Heart right ventricle (tissue), 16 donors: ENCODE results near the gene CRPPA. TPM values are rescaled to one million over a fixed set of nuclear protein-coding genes. Genes with fewer than 3 reads are reported as not detected.
"Not testable (repeated sequence)": the region's sequence is repeated elsewhere in the genome, so short reads cannot be mapped to it uniquely, and the experiment has no call there.

ENCODE experiments used
- ATAC-seq, 8 donors: fragments of 200-7000 bp; cut with Tn5 transposase; one replicate each; pipeline ENCODE4 v1.9.1; 2020; ENCODE audit warnings: mild to moderate bottlenecking in 8 of 8, moderate library complexity in 8 of 8, moderate number of reproducible peaks in 1 of 8
- DNase-seq, 2 donors: peaks; one replicate each; pipeline ENCODE4 v3.0.0-alpha.2; 2020
- H3K27ac ChIP-seq, 10 donors: fragments of 200-600 bp; sonication (generic) in 2 of 10; one replicate each; pipeline versions ENCODE4 v1.5.0 to v1.8.0; 2020 to 2022; ENCODE audit warnings: mild to moderate bottlenecking in 3 of 10
- H3K27me3 ChIP-seq, 7 donors: fragments of 200-600 bp; one replicate each; pipeline ENCODE4 v1.8.0; 2021 to 2022; ENCODE audit warnings: mild to moderate bottlenecking in 2 of 7
- H3K36me3 ChIP-seq, 9 donors: fragments of 200-600 bp; sonication (generic) in 1 of 9; one replicate each; pipeline versions ENCODE4 v1.5.0 to v1.8.0; 2020 to 2022; ENCODE audit warnings: mild to moderate bottlenecking in 2 of 9
- H3K4me1 ChIP-seq, 9 donors: fragments of 200-600 bp; sonication (generic) in 1 of 9; one replicate each; pipeline versions ENCODE4 v1.5.0 to v1.8.0; 2020 to 2022; ENCODE audit warnings: mild to moderate bottlenecking in 4 of 9
- H3K4me3 ChIP-seq, 10 donors: fragments of 200-600 bp; sonication (generic) in 2 of 10; one replicate each; pipeline versions ENCODE4 v1.5.0 to v1.8.0; 2020 to 2022; ENCODE audit warnings: mild to moderate bottlenecking in 7 of 10, moderate library complexity in 2 of 10
- H3K9me3 ChIP-seq, 11 donors: fragments of 200-600 bp in 10 of 11; sonication (generic) in 2 of 11; one replicate each; pipeline versions ENCODE4 v1.5.0 to v1.8.0; 2013 to 2022; ENCODE audit warnings: mild to moderate bottlenecking in 2 of 11, control low read depth in 1 of 11, moderate library complexity in 1 of 11
- WGBS, 2 donors: extraction: QIAGEN DNeasy Blood & Tissue Kit; methylation state at CpG; one replicate each; pipeline ENCODE4 v1.1.7; 2013; ENCODE audit warnings: inconsistent platforms in 1 of 2; 5-methylcytosine and 5-hydroxymethylcytosine counted together
- intact Hi-C, 10 donors: fragments of 100-400 bp; cut with DNase I; formaldehyde crosslinking; loops; one replicate each; pipeline versions ENCODE4 v1.11.1 to v1.14.2; 2022
- polyA plus RNA-seq, 2 donors: library from polyadenylated mRNA; stranded (reverse); fragments of 200-250 nt; gene quantifications; one replicate each; pipeline ENCODE4 v1.2.3, GENCODE V29; 2013
- total RNA-seq, 10 donors: library from RNA; stranded (reverse); fragmentation: NEBNext Ultra II Directional in 3 of 10; extraction: Animal tissue kit (Norgen Biotek cat#: 25700) in 3 of 10; gene quantifications; one replicate each; pipeline versions ENCODE4 v1.2.1 to v1.2.4, GENCODE V29; 2021 to 2023
- TF ChIP-seq, protein P1 (sequence below), 9 donors: fragments of 200-600 bp; sonication (generic) in 2 of 9; IDR thresholded peaks; one replicate each; pipeline versions ENCODE4 v1.5.0 to v1.8.0; 2021 to 2022; ENCODE audit warnings: antibody characterized with exemption in 9 of 9, mild to moderate bottlenecking in 5 of 9, moderate library complexity in 1 of 9
- donor health status: Arrhythmogenic right ventricular cardiomyopathy.
- donor health status: ischemic (EF 13 %, LVEDD 7.1; RV severe dilation, severe dysfunction).
- donor health status: healthy with polysubstance abuse.
- donor health status: DM: no; HTN: yes; CAD: no.
- donor health status: DM: no; HTN: no; CAD: no.
- donor health status: ischemic (EF 25% LVEDD 6.9; RV normal size, moderate dysfunction).
- donor health status: ischemic (EF 25% LVEDD 5.7; RV mildly dilated, moderate dysfunction).
- donor health status: healthy.
- donor health status: DM: yes; HTN: yes; CAD: no.
- donor health status: Ischemic cardiomyopathy.
- donor health status: ischemic (EF 35%, LVEDD 5.7; RV mildly dilated, moderate dysfunction).
- donor health status: nonischemic (EF 11% LVEDD 7.7; RV severe dilation, severe dysfunction).
- donor health status: DM: yes; HTN: yes; CAD: no.
- donor health status: PGD.
- donor health status: ischemic (EF 29% LVEDD 5.4; RV normal size, mild dysfunction).
- donor health status: nonischemic (EF 23%, LVEDD 6.1; RV moderate dilation, normal function).

CRPPA gene
- total and polyA plus RNA-seq, 12 donors: 0.51 to 8.7 (median 6.3) TPM

DNA sequence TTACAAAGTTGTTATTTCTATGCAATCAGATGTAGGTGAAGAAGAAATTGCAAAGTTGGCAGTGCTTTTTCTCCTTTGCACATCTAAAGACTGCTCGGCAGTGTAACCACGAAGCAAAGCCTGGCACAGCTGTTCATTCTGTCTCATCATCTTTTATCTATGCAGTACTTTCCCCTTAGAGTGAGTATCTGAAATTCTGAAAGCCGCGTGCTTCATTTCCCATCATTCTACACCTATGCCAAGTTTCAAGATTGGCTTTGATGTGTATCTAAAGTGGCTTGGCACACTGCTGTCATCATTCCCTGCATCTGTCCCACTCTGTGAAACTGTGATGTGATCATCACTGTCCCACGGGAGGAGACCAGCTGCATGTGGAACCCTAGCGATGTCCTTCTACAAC lies 29.0 kb upstream of the CRPPA start:
- intact Hi-C loops: no loop called here
- H3K27me3 ChIP-seq: no peaks in the 10 kb centered on the region
- ATAC-seq: no peak

DNA sequence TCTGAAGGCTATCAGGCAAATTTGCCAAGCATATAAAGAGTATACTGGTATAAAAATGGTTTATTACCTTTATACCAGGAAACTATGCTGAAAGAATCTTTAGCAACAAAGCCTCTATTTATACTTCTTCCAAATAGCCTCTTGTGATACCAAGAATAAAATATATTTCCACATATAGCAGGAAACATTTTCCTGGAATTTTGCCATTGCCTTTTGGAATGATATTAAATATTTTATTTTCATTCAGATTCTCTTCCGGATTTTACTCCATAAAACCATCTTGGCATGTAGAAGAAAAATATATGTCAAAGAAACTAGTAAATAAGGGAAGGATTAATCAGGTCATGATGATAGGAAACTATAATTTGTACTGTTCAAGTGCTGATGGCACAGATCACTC lies 26.5 kb upstream of the CRPPA start:
- ATAC-seq (no peak), DNase-seq (no peak)
- TF ChIP-seq, protein P1, sequence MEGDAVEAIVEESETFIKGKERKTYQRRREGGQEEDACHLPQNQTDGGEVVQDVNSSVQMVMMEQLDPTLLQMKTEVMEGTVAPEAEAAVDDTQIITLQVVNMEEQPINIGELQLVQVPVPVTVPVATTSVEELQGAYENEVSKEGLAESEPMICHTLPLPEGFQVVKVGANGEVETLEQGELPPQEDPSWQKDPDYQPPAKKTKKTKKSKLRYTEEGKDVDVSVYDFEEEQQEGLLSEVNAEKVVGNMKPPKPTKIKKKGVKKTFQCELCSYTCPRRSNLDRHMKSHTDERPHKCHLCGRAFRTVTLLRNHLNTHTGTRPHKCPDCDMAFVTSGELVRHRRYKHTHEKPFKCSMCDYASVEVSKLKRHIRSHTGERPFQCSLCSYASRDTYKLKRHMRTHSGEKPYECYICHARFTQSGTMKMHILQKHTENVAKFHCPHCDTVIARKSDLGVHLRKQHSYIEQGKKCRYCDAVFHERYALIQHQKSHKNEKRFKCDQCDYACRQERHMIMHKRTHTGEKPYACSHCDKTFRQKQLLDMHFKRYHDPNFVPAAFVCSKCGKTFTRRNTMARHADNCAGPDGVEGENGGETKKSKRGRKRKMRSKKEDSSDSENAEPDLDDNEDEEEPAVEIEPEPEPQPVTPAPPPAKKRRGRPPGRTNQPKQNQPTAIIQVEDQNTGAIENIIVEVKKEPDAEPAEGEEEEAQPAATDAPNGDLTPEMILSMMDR (IDR thresholded peaks at IDR 0.05): no peak
- intact Hi-C loops: no loop called here
- WGBS, 2 donors: 45 to 54% methylated on average over 1 of the region's 1 CpG
- Histone ChIP-seq H3K27me3 (no peaks in the 10 kb centered on the region), H3K4me1 (no peaks in the 10 kb centered on the region), H3K9me3 (no peaks in the 10 kb centered on the region), H3K4me3 (no peak overlapping the region), H3K36me3 (no peaks in the 10 kb centered on the region), H3K27ac (no peak overlapping the region)

More for the DNA sequence above, 29.0 kb upstream of the CRPPA start:
- Histone ChIP-seq H3K9me3 (no peaks in the 10 kb centered on the region), H3K27ac (no peak overlapping the region), H3K36me3 (no peaks in the 10 kb centered on the region), H3K4me3 (no peak overlapping the region), H3K4me1 (no peaks in the 10 kb centered on the region)
- no peak for DNase-seq
- WGBS, 2 donors: 83 to 93% methylated on average over 6 of the region's 6 CpGs
- TF ChIP-seq, protein P1 (IDR thresholded peaks at IDR 0.05): no peak

DNA sequence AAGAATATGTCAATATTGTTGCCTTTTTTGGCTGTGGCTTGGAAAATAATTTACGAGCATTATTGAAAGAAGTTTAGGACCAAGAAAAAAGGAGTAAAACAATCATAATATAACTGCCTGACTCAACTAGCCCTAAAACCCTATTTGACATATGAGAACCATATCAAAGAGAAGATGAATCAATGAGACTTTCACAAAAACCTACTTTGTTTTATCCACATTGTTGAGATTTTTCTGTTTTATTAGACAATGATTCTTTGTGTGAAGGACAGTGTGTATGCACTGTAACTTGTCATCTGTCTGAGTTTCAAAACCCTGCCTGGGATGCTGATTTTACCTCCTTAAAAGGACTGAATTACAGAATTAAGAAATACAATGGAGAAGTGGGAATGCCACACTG lies 25.2 kb upstream of the CRPPA start:
- intact Hi-C loops: no loop called here
- DNase-seq (no peak), ATAC-seq (no peak)
- no peaks in the 10 kb centered on the region for H3K27me3 ChIP-seq
- H3K4me1 ChIP-seq: no peaks in the 10 kb centered on the region
- 96 to 98% methylated on average over 1 of the region's 1 CpG for WGBS, 2 donors
- H3K4me3 ChIP-seq: no peak overlapping the region
- H3K27ac ChIP-seq: no peak overlapping the region
- H3K9me3 ChIP-seq: no peaks in the 10 kb centered on the region
- TF ChIP-seq, protein P1 (IDR thresholded peaks at IDR 0.05): no peak
- no peaks in the 10 kb centered on the region for H3K36me3 ChIP-seq

DNA sequence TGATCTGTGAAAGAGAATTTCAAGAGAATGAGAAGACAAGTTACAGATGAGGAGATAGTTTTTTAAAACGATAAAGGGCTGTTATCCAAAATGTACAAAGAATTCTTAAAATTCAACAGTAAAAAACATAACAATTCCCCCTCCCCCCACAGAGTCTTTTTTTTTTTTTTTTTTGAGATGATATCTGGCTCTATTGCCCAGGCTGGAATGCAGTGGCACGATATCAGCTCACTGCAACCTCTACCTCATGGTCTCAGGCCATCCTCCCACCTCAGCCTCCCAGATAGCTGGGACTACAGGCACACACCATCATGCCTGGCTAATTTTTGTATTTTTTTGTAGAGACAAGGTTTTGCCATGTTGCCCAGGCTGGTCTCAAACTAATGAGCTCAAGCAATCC lies 22.5 kb upstream of the CRPPA start:
- 87 to 92% methylated on average over 2 of the region's 2 CpGs for WGBS, 2 donors
- H3K27ac ChIP-seq, H3K4me3 ChIP-seq, H3K27me3 ChIP-seq, H3K9me3 ChIP-seq, DNase-seq, H3K36me3 ChIP-seq, H3K4me1 ChIP-seq, ATAC-seq, intact Hi-C loops: not testable (repeated sequence)

DNA sequence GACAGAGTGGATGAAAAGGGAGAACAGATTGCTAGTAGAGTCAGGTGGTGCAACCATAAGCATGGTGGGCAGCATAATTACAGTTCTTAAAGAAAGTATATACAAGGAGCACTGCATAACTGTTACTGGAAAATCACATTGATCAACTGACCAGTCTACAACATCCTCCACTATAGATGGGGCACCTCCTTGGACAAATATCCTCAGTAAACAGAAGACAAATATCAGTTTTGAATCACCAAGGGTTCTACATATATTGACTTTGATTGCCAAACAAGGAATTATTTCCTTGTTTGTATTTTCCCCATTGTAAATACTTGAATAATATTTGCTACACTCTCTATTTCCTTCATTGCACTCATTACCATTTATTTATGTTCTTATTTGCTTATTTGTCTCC lies 17.6 kb upstream of the CRPPA start:
- DNase-seq (no peak), ATAC-seq (no peak)
- Histone ChIP-seq H3K36me3 (no peaks in the 10 kb centered on the region), H3K9me3 (no peaks in the 10 kb centered on the region), H3K4me1 (no peaks in the 10 kb centered on the region), H3K27me3 (no peaks in the 10 kb centered on the region), H3K4me3 (no peak overlapping the region), H3K27ac (no peak overlapping the region)
- TF ChIP-seq, protein P1 (IDR thresholded peaks at IDR 0.05): no peak
- intact Hi-C loops: loop anchor here in 1 of 10 donors (10.0 kb wide), 1 partner anchor 116 kb away; no protein-coding TSS in a partner anchor
